SKM-1 (cell line): ENCODE measurements around the gene AHNAK.
"Not testable (repeated sequence)": the region's sequence is repeated elsewhere in the genome, so short reads cannot be mapped to it uniquely, and the experiment has no call there.

Experiments used
- DNase-seq: peaks from one replicate; lab custom pipeline; 2025; ENCODE audit not compliant: unreplicated experiment; lab: John Stamatoyannopoulos, UW

The AHNAK gene

GRCh38 chr11:62572431-62572830 lies 25.8 kb upstream of the AHNAK start:
- no peak for DNase-seq

GRCh38 chr11:62571493-62571892 lies 24.9 kb upstream of the AHNAK start:
- DNase-seq, result not testable (repeated sequence)

GRCh38 chr11:62570903-62571302 lies 24.3 kb upstream of the AHNAK start:
- DNase-seq, result not testable (repeated sequence)

DNA sequence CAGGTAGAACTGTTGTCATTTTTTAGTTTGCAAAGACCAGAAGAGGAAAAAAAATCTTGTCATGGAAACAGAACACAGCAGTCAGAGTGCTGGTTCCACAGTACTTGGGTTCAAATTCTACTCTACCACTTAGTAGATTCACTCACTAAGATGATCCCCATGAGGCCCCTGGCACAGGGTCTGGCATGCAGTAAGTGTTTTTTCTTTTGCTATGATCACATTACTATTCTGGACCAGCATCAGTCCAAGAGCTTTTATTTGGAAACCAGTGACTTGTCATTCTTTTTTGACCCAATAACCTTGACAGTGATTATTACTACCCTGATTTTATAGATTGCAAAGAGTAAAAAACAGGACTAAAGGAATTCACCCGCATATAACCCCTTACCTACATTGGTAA lies 23.0 kb upstream of the AHNAK start:
- DNase-seq, result no peak

GRCh38 chr11:62567018-62567633 lies 20.5 kb upstream of the AHNAK start:
- DNase-seq, result no peak

GRCh38 chr11:62566247-62566646 lies 19.6 kb upstream of the AHNAK start:
- DNase-seq, result no peak

DNA sequence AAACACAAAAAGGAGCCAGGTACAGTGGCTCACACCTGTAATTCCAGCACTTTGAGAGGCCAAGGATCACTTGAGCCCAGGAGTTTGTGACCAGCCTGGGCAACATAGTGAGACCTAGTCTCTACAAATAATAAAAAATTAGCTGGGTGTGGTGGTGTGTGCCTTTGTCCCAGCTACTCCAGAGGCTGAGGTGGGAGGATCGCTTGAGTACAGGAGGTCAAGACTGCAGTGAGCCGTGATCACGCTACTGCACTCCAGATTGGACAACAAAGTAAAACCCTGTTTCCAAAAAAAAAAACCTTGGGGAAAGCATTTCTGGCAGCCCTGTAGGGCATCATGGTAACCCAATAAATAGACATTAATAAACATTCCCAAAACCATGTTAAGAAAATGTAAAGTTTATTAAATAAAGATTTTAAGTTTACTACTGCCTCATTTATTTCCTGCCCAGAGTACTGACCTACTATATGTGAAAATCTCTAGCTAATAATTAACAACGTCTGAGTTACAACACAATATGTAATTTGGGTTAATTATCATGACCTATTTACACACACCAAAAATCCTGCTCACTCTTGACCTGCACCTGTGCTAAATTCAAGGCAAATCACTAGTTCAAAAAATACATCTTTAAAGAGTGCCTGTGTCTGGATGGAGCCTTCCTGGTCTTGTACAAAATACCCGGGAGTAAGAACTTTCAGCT lies 18.6 kb upstream of the AHNAK start:
- no peak for DNase-seq

DNA sequence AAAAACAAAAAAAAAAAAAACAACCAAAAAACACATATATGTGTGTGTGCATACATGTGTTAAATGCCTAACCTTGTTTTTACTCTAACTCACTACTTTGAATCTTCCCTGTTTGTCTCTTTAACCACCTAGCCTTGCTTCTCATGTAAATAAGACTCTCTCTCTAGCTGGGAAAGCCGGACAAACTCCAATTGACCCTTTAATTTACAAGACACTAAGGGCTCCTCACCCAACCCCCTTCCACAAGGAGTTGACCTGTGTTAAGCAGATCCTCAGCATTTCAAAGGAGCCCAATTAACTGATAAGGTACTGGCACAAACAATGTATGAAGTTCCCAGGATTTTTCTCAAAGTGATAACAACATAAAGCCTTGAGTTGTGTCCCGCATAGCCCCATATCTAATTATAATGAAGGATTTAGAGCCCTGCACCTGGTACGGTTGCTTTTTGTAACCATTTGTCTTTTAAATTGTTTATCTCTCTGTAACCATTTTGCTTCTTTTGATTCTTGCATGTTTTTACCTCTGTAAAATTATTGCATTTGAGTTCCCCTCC lies 15.1 kb upstream of the AHNAK start:
- not testable (repeated sequence) for DNase-seq

- DNase-seq, result no peak
These were observed 14.0 kb upstream of the AHNAK start for GRCh38 chr11:62560566-62561103.

DNA sequence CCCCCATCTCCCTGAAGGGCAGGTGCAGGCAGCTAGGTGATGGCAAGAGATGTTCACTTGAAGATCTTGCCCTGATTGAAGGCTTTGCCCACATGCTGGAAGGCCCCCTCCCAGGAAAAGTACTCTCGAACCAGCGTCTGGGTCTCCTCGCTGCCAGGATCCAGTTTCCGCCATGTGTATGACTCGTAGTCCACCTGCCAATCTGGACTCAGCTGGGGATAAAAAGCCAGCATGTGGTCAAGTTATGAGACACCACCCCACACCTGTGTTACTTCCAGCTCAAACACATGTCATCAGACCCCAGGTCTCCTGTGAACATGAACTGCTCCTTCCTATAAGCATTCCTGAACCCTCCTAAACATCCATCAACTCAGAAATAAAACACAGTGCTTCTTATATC lies 13.0 kb upstream of the AHNAK start:
- not testable (repeated sequence) for DNase-seq

GRCh38 chr11:62559204-62559603 lies 12.6 kb upstream of the AHNAK start:
- DNase-seq, result no peak

- DNase-seq, result no peak
These were observed 12.1 kb upstream of the AHNAK start for GRCh38 chr11:62558669-62559068.

DNA sequence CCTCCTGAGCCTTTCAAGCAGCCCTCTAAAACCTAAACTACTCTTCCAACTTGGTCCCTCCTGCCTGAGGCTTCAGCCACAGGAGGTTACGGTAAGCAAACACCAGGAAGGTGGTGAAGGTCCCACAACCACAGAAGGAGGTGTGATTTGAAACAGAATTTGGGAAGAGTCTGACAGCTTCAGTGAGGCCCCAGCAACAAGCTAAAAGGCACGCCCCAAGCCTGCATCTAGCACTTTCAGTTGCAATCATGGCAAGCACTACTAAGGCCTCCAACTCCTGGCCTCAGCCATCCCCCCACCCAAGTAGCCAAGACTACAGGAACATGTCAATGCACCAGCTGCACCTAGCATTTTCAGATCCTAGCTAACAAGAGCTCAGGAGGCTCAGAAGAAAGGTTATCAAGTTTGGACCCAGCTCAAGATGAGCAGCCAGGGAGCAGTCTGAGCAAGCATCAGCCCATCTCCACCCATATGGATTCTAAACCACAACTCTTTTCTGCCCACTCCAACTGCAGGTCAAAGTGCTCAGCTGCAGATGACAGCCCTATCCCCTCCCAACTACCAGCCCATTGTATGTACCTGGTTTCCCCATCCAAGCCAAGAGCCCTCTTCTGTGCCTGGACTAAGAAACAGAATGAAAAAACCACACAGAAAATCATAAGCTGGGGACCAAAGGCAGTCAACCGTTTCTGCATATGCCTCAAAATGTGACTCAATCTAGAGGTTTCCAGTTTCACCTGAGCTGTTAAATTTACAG lies 10.4 kb upstream of the AHNAK start:
- no peak for DNase-seq

DNA sequence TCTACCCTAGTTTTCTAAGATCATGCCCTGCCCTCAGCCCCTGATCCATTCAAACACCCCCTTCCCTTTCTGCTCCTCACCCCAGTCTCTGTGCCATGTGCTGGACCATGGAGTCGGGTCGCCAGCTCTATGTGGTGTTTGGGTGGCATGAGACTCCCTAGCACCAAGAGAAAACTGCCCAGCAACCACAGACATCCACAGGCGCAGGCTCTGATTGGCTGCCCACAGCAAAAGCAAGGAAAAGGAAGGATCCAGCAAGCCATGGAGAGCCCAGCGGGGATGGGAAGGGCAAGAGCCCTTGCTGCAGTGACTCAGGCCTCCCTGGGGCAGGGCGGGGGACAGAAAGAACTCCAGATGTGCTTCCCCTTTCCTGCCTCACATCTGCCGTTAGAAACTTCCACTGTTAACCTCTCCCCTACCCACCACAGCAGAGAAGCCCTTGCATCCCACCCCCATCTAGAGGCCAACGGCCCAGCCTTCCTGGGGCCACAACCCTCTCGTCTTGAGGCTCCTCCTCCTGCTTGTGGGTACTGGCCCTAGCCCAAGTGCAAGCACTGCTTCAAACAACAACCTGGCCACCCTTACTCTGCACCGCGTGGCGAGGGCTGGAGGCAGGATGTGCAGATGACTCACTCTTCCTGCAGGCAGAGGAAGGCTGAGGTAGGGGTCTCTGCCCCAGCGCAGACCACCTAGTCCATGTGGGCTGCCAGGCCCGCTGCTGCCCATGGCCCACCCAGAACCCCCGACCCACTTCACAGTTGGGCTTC lies 9.7 kb upstream of the AHNAK start:
- DNase-seq, result peak; percentile 81

GRCh38 chr11:62555464-62556107 lies 9.0 kb upstream of the AHNAK start:
- DNase-seq, result no peak

- DNase-seq, result no peak
These were observed 8.0 kb upstream of the AHNAK start for GRCh38 chr11:62554387-62555167.

GRCh38 chr11:62553839-62554361 lies 7.3 kb upstream of the AHNAK start:
- no peak for DNase-seq

DNA sequence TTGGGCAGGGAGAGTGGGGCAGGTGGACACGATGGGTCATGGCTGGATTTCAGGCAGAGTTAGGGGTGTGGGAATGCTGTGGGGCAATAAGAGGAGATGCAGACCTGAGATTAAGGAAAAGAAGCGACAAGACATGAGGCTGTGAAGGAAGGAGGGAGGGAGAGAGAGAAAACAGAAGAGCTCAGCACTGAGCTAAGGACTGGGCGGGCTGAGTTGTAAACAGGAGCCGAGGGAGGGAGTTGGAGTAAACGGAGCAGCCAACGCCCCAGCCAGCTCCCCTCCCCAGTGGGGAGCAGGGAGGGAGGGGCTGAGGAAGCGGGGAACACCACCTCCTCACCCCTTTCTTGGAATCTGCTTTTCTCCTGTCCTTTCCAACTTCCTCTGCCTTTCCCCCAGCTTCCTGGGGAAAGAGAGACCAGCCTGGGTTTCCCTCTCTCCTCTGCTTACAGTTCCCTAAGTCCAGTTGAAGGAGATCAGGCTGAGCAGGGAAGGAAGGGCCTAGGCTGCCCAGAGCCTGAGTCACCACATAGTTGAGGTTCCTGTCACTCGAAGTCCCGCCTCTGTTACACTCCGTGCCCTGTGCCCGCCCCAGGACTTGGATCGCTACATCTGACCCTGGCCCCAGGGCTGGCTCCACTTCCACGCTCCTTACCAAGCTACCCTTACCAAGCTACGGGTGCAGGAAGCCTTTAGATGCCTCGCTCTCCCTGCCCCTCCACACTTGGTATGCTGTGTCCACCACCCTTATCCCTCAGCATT lies 6.7 kb upstream of the AHNAK start:
- DNase-seq, result peak; percentile 45
